NOMO-1 treated with DMSO at 0.1 percent for 48 hours (cell line): ENCODE data around the gene UIMC1.
A peak's percentile ranks its signal among the peaks of the same experiment; 100 is the strongest.
"Not testable (repeated sequence)": the region's sequence is repeated elsewhere in the genome, so short reads cannot be mapped to it uniquely, and the experiment has no call there.

Source experiments
- DNase-seq: peaks from one replicate; lab custom pipeline; 2025; ENCODE audit not compliant: unreplicated experiment; lab: John Stamatoyannopoulos, UW

Gene UIMC1

GRCh38 chr5:177006265-177006972 is at the start of gene UIMC1:
Gene UIMC1 (minus strand): TSS chr5:177006779. CDS start chr5:176982615, 24,164 bp downstream.
- peak; percentile 78 for DNase-seq

- no peak for DNase-seq
Measured at GRCh38 chr5:177049285-177049684, 42.7 kb upstream of the UIMC1 start.

- not testable (repeated sequence) for DNase-seq
Measured at GRCh38 chr5:177048531-177048930, 42.0 kb upstream of the UIMC1 start.

GRCh38 chr5:177045631-177046030 is 39.1 kb upstream of the UIMC1 start:
- DNase-seq, result no peak

- no peak for DNase-seq
Measured at GRCh38 chr5:177044641-177045040, 38.1 kb upstream of the UIMC1 start.

GRCh38 chr5:177043958-177044357 is 37.4 kb upstream of the UIMC1 start:
- DNase-seq, result no peak

GRCh38 chr5:177043114-177043513 is 36.5 kb upstream of the UIMC1 start:
- DNase-seq, result no peak

GRCh38 chr5:177041936-177042335 is 35.4 kb upstream of the UIMC1 start:
- no peak for DNase-seq

- DNase-seq, result no peak
Measured at GRCh38 chr5:177040814-177041420, 34.3 kb upstream of the UIMC1 start.

- DNase-seq, result no peak
Measured at GRCh38 chr5:177036921-177037320, 30.3 kb upstream of the UIMC1 start.

GRCh38 chr5:177036443-177036842 is 29.9 kb upstream of the UIMC1 start:
- DNase-seq, result no peak

- DNase-seq, result no peak
Measured at GRCh38 chr5:177035976-177036375, 29.4 kb upstream of the UIMC1 start.

- DNase-seq, result no peak
Measured at GRCh38 chr5:177029498-177029897, 22.9 kb upstream of the UIMC1 start.

- no peak for DNase-seq
Measured at GRCh38 chr5:177027665-177028064, 21.1 kb upstream of the UIMC1 start.

- no peak for DNase-seq
Measured at GRCh38 chr5:177025101-177025601, 18.6 kb upstream of the UIMC1 start.

- no peak for DNase-seq
Measured at GRCh38 chr5:177024559-177024958, 18.0 kb upstream of the UIMC1 start.

GRCh38 chr5:177023303-177023664 is 16.7 kb upstream of the UIMC1 start:
- no peak for DNase-seq

- DNase-seq, result peak; percentile 88
Measured at GRCh38 chr5:177022386-177023302, 16.1 kb upstream of the UIMC1 start, which contains the start of gene ZNF346. Gene ZNF346 (plus strand): TSS chr5:177022696. CDS start chr5:177022739, 43 bp downstream.

- DNase-seq, result no peak
Measured at GRCh38 chr5:177020033-177020432, 13.5 kb upstream of the UIMC1 start.

- DNase-seq, result no peak
Measured at GRCh38 chr5:177018341-177018740, 11.8 kb upstream of the UIMC1 start.

GRCh38 chr5:177015156-177015555 is 8.6 kb upstream of the UIMC1 start:
- no peak for DNase-seq
